ENCODE data around the gene ZNF302.

DNA sequence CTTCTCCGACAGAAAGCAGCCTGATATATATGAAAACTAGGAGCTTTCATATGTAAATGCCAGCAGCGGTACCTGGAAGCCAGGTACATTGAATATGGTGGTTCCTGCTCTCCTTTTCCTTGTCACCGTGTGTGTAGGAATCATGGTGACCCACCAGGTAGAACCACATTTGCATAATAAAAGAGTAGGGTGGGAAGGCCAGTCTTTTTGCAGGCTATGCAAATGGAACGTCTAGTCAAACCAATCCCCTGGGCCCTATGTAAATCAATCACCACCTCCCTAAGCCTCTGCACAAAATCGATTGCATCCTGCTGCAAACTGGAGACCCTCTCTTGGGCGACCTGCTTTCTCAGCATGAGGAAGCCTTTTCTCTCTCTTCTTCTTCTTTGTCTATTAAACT is 34.4 kb downstream of the ZNF302 start:
- TF ChIP-seq, protein P1, sequence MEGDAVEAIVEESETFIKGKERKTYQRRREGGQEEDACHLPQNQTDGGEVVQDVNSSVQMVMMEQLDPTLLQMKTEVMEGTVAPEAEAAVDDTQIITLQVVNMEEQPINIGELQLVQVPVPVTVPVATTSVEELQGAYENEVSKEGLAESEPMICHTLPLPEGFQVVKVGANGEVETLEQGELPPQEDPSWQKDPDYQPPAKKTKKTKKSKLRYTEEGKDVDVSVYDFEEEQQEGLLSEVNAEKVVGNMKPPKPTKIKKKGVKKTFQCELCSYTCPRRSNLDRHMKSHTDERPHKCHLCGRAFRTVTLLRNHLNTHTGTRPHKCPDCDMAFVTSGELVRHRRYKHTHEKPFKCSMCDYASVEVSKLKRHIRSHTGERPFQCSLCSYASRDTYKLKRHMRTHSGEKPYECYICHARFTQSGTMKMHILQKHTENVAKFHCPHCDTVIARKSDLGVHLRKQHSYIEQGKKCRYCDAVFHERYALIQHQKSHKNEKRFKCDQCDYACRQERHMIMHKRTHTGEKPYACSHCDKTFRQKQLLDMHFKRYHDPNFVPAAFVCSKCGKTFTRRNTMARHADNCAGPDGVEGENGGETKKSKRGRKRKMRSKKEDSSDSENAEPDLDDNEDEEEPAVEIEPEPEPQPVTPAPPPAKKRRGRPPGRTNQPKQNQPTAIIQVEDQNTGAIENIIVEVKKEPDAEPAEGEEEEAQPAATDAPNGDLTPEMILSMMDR (IDR thresholded peaks at IDR 0.05; ENCODE audit: low read depth, low read length), result no peak
- TF ChIP-seq EZH2phosphoT487 (IDR thresholded peaks at IDR 0.05; ENCODE audit: low read depth), result no peak

Data from OCI-LY3 (cell line).